SIG-M5 treated with dmso at 0.1 percent for 504 hours (cell line): ENCODE results near the gene PDCD2L.
"Not testable (repeated sequence)": the region's sequence is repeated elsewhere in the genome, so short reads cannot be mapped to it uniquely, and the experiment has no call there.

Source experiments
- DNase-seq: peaks from one replicate; lab custom pipeline; 2025; ENCODE audit not compliant: unreplicated experiment; lab: John Stamatoyannopoulos, UW

PDCD2L gene, protein sequence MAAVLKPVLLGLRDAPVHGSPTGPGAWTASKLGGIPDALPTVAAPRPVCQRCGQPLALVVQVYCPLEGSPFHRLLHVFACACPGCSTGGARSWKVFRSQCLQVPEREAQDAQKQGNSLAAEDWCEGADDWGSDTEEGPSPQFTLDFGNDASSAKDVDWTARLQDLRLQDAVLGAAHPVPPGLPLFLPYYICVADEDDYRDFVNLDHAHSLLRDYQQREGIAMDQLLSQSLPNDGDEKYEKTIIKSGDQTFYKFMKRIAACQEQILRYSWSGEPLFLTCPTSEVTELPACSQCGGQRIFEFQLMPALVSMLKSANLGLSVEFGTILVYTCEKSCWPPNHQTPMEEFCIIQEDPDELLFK

DNA sequence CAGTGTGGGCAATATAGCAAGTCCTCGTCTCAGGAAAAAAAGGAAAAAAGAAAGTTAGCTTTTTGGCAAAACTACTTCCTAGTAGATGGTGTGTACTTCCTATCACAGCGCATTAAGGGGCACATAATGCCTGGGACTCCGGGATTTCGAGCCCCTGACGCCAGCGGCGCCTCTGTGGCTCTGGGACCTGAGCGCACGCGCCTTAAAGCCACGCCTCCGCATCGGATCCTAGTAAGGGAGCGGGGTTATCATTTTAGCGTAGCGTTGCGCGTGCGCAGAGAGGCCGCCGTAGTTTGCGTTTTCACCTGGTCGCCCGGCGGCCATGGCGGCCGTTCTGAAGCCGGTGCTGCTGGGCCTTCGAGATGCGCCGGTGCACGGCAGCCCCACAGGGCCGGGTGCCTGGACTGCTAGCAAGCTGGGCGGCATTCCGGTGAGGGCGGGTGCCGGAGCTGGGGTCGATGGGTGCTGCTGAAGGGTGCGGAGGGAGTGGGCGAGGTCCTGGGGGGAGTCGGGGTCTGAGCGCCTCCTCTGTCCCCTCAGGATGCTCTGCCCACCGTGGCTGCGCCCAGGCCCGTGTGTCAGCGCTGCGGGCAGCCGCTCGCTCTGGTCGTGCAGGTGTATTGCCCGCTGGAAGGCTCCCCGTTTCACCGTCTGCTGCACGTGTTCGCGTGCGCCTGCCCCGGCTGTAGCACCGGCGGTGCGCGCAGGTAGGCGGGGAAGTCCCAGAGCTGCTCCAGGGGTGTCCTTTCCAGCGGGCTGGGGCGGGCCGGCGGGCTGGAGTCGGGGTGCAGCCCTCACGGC is at the start of gene PDCD2L:
PDCD2L (plus strand) TSS at position 291 of the 801 bp plus-strand sequence; CDS start at position 323, 32 bp downstream.
- peak; percentile 83 for DNase-seq

GRCh38 chr19:34355201-34355600 is 49.0 kb upstream of the PDCD2L start:
- DNase-seq: no peak

GRCh38 chr19:34356875-34357274 is 47.3 kb upstream of the PDCD2L start:
- DNase-seq: no peak

- DNase-seq: no peak
Measured at GRCh38 chr19:34357431-34357830, 46.8 kb upstream of the PDCD2L start.

DNA sequence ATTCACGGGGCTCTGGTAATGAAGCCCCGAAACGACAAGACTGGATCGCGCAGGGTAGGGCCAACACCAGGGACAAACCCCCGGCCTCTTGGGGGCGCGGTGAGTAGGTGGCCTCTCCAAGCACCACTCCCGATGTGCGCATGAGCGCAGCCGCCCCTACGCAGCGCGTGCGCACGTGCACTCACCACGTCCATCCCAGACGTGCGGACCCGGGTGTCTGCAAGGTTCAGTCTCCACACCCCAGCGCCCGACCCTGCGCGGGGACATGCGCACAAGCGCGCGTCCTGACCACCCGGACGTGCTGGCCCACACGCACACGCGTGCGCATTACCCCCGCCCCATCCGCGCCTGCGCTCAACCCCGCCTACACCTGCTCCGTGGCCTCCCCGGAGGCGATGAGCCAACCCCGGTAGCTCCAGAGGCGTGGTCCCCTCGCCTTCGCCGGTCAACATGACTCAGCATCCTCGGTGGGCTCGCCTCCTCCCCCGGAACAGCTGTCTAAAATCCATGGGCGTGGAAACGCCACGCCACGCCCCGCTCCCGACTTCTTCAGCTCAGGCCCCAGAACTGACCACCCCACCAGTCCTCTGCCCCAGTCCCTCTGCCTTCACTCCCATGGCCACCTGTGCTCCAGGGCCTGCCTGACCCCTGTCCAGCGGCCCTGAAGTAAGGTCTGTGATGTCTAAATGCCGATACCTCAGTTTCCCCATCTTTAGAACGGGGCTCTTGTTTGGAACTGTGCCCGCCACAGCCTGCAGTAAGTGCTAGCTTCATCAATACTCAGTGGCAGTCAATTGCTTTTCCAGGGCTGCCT is 44.9 kb upstream of the PDCD2L start:
- DNase-seq: peak; percentile 93

- DNase-seq: no peak
Measured at GRCh38 chr19:34359954-34360315, 44.3 kb upstream of the PDCD2L start.

DNA sequence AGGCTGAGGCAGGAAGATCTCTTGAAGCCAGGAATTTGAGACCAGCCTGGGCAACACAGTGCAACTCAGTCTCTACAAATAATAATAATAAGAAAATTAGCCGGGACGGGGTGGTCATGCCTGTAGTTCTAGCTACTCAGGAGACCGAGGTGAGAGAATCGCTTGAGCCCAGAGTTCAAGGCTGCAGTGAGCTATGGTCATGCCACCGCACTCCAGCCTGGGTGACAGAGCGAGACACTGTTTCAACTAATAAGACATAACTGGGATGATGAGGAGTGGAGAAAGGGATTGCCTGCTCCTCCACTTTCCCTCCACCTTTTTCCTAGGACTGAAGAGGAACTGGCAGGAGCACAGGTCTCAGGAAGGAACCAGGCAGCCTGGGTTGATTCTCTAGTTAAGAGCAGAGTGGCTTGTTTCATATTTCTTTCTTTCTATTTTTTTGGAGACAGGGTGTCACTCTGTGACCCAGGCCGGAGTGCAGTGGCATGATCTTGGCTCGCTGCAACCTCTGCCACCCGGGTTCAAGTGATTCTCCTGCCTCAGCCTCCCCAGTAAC is 43.8 kb upstream of the PDCD2L start:
- DNase-seq: no peak

GRCh38 chr19:34362679-34363069 is 41.5 kb upstream of the PDCD2L start:
- no peak for DNase-seq

DNA sequence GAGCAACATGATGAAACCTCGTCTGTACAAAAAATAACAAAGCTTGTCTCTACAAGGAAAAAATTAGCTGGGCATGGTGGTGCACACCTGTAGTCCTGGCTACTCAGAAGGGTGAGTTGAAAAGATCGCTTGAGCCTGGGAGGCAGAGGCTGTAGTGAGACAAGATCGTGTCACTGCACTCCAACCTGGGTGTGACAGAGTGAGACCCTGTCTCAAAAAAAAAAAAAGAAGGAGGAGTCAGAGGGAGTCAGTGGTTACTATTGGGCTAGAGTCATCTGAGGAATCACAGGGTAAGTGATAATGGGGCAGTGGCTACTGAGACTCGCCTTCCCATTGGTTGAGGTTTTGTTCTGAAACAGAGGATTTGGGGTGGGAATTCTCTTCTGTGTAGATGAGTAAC is 41.1 kb upstream of the PDCD2L start:
- no peak for DNase-seq

DNA sequence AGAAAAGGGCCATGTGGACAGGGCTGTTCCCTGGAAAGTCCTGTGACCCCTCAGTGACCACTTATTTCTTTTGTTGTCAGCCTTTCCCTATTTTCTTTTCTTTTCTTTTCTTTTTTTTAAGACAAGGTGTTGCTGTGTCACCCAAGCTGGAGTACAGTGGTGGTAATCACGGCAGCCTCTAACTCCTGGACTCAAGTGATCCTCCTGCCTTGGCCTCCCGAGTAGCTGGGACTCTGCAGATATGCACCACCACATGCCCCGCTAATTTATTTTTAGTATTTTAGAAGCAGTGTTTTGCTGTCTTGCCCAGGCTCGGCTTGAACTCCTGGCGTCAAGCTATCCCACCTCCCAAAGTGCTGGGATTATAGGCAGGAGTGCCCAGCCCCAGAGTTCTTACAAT is 40.3 kb upstream of the PDCD2L start:
- no peak for DNase-seq

DNA sequence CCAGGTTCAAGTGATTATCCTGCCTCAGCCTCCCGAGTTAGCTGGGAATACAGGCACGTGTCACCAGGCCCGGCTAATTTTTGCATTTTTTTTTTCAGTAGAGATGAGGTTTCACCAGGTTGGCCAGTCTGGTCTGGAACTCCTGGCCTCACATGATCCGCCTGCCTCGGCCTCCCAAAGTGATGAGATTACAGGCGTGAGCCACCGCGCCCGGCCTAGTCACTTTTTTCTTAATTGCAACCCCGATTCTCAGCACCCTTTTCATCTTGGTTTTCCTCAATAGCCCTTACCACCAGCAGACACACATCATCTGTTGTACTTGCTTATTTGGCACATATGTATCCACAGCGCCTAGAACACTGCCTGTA is 39.8 kb upstream of the PDCD2L start:
- no peak for DNase-seq

GRCh38 chr19:34364830-34365462 is 39.3 kb upstream of the PDCD2L start, which contains the start of gene GPI:
Gene GPI, plus strand, starts transcription at chr19:34365196. Its CDS starts 71 bp downstream, at chr19:34365267.
- DNase-seq: peak; percentile 51

DNA sequence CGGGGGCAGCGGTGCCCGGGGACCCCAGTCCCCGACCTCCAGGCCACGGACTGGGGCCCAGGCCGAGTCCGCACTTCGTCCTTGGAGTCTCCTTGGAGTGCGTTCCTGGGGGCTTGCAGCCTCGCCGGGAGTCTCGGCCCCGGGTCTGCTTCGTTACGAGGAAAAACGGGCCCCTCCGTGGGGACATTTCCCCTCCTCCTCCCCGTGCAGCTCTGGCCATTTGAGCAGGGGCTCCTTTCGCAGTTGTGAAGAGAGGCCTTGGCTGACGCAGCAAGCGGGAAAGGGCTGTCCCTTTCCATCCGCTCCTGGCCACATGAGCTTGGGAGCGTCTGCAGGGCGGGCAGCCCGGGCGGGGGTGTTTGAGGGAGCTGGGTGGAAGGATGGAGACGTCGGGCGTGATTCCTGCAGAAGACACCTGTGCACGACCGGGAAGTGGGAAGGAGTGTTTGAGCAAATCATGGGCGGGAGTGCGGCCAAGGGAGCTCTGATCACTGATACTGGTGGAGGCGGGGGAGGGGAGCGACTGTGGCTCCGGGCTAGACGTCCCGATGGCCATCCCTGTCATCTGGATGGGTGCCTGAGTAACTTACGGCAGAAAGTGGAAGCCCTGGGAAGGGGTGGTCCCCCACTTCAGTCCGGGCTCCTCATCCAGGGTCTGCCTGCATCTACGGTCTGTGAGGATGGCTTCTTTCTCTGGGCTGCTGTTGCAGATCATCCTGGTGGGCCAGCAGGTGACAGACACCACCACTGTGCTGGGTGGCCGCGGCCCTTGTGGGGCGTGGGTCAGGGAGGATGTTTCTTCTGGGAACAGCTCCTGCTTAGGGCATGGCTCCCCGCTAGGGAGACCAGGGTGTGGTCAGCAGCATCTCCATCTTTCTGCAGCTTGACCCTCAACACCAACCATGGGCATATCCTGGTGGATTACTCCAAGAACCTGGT is 38.5 kb upstream of the PDCD2L start:
- DNase-seq: no peak

- peak; percentile 84 for DNase-seq
Measured at GRCh38 chr19:34366738-34367623, 37.2 kb upstream of the PDCD2L start.

DNA sequence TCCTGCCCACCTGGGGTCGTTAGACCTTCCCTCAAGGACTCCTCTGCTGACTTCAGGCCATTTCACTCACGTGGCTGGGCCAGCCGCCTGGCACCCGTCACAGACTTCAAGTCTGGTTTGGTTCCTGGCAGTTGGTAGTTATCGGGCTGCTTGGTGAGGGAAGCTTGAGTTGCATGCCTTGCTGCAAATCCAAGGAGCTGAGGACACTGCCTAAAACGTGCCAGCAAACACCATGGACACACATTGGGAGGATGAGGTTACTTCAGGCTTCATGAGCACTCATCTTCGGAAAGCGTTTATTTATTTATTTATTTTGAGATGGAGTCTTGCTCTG is 36.6 kb upstream of the PDCD2L start:
- no peak for DNase-seq

- no peak for DNase-seq
Measured at GRCh38 chr19:34368338-34368737, 35.9 kb upstream of the PDCD2L start.

DNA sequence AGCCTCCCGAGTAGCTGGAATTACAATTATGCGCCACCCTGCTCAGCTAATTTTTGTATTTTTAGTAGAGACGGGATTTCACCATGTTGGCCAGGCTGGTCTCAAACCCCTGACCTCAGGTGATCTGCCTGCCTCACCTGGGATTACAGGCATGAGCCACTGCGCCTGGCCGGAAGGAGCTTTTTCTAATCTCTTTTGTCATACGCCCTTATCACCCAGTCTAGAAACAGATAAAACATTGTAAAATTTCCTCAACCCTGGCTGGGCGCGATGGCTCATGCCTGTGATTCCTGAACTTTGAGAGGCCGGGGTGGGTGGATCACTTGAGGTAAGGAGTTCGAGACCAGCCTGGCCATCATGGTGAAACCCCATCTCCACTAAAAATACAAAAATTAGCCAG is 35.0 kb upstream of the PDCD2L start:
- DNase-seq: not testable (repeated sequence)

DNA sequence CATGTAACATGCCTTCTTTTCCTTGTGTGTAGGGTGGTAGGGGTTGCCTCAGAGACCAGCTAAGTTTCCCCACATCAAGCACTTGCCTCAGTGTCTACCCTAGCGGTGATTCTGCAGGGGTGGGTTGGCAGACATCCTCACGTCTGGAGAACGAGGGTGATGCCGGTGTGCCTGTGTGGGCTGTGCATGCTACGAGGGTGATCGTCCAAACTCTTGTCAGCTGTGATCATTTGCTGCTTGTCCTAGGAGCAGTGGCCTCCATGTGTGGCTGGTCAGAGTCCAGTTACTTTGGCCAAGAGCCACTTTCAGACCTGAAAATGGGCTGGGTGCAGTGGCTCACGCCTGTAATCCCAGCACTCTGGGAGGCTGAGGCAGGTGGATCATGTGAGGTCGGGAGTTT is 34.1 kb upstream of the PDCD2L start:
- DNase-seq: no peak

DNA sequence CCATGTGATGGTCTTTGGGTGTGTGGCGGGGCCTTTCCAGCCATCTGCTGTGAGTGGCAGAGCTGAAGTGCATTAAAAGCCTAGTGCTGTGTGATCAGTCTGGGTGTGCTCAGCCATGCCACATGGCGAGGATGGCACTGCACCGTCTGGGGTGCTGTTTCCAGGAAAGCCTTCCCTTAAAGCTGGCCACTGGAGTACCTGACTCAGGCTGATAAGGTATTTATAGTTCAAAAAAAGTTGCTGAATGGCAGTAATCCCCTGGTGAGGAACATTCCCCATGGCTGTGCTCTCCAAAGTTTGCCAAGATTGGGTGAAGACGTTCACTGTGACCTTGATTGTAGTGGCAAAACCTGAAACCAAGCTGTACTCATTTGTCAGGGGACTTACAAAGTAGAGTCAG is 33.2 kb upstream of the PDCD2L start:
- no peak for DNase-seq
